Neuronal stem cell (in vitro differentiated cells): ENCODE data around the gene HPGD.

Source experiments
- DNase-seq: peaks from one replicate; pipeline ENCODE4 v3.0.0-alpha.2; 2013; ENCODE audit warnings: low spot score
- H2AFZ ChIP-seq: one replicate; pipeline ENCODE4 v1.6.1; 2013; ENCODE audit warnings: mild to moderate bottlenecking, low read length, inconsistent platforms
- H2AK5ac ChIP-seq: 2 replicates; pipeline ENCODE4 v1.6.1; 2013; ENCODE audit warnings: low read depth, mild to moderate bottlenecking, inconsistent platforms, low read length, moderate library complexity, mixed read lengths
- H2BK120ac ChIP-seq: 2 replicates; pipeline ENCODE4 v1.6.1; 2013; ENCODE audit warnings: low read depth, mild to moderate bottlenecking, inconsistent platforms, low read length, moderate library complexity, mixed read lengths
- H2BK12ac ChIP-seq: one replicate; pipeline ENCODE4 v1.6.1; 2013; ENCODE audit warnings: low read length, inconsistent platforms
- H2BK15ac ChIP-seq: 2 replicates; pipeline ENCODE4 v1.6.1; 2013; ENCODE audit warnings: mild to moderate bottlenecking, low read length, inconsistent platforms, mixed read lengths
- H2BK5ac ChIP-seq: one replicate; pipeline ENCODE4 v1.6.1; 2013; ENCODE audit warnings: inconsistent platforms, mild to moderate bottlenecking, low read length, moderate library complexity
- H3K14ac ChIP-seq: one replicate; pipeline ENCODE4 v1.6.1; 2013; ENCODE audit warnings: low read length, inconsistent platforms
- H3K18ac ChIP-seq: 2 replicates; pipeline ENCODE4 v1.6.1; 2013; ENCODE audit warnings: low read length, inconsistent platforms
- H3K23ac ChIP-seq: 2 replicates; pipeline ENCODE4 v1.6.1; 2013; ENCODE audit warnings: low read depth, mild to moderate bottlenecking, mixed read lengths, low read length, inconsistent platforms; ENCODE audit not compliant: poor library complexity
- H3K27ac ChIP-seq: replicated peaks from 3 replicates; pipeline ENCODE4 v1.5.1; 2013; ENCODE audit warnings: low read length, inconsistent platforms
- H3K27me3 ChIP-seq, 3 experiments: 2 replicates each; pipeline ENCODE4 v1.6.1; 2013; ENCODE audit warnings: low read length in 3 of 3, mild to moderate bottlenecking in 2 of 3, inconsistent platforms in 1 of 3, low read depth in 1 of 3, mixed read lengths in 1 of 3, moderate library complexity in 1 of 3; ENCODE audit not compliant: control insufficient read depth in 3 of 3, insufficient read depth in 3 of 3
- H3K36me3 ChIP-seq, 2 donors: replicated peaks in 1 of 2; 2 replicates each; pipeline ENCODE4 v1.6.1; 2013; ENCODE audit warnings: low read length in 2 of 2; ENCODE audit not compliant: control insufficient read depth in 2 of 2, insufficient read depth in 2 of 2
- H3K4ac ChIP-seq: 2 replicates; pipeline ENCODE4 v1.6.1; 2013; ENCODE audit warnings: inconsistent platforms, mild to moderate bottlenecking, low read length, moderate library complexity
- H3K4me1 ChIP-seq, 2 donors: 1 replicate in 1 of 2; 2 replicates in 1 of 2; pipeline ENCODE4 v1.6.1; 2013; ENCODE audit warnings: low read length in 2 of 2, low read depth in 1 of 2; ENCODE audit not compliant: control insufficient read depth in 2 of 2, insufficient read depth in 1 of 2
- H3K4me2 ChIP-seq: one replicate; pipeline ENCODE4 v1.6.1; 2013; ENCODE audit warnings: mild to moderate bottlenecking, low read length, inconsistent platforms; ENCODE audit not compliant: insufficient read depth, poor library complexity, severe bottlenecking
- H3K4me3 ChIP-seq, 2 donors: 2 replicates each; pipeline ENCODE4 v1.5.1; 2013; ENCODE audit warnings: low read length in 2 of 2, mild to moderate bottlenecking in 2 of 2, inconsistent platforms in 1 of 2, moderate library complexity in 1 of 2
- H3K79me1 ChIP-seq: one replicate; pipeline ENCODE4 v1.6.1; 2013; ENCODE audit warnings: low read depth, mild to moderate bottlenecking, inconsistent platforms, low read length, moderate library complexity
- H3K9ac ChIP-seq: one replicate; pipeline ENCODE4 v1.6.1; 2013; ENCODE audit warnings: mild to moderate bottlenecking, low read depth, low read length, inconsistent platforms; ENCODE audit not compliant: poor library complexity
- H3K9me3 ChIP-seq, 2 donors: replicated peaks in 1 of 2; 2 replicates each; pipeline versions ENCODE3 to v1.6.1; 2013; ENCODE audit warnings: low read length in 2 of 2, mild to moderate bottlenecking in 2 of 2, inconsistent platforms in 1 of 2, low read depth in 1 of 2, mixed read lengths in 1 of 2, moderate library complexity in 1 of 2; ENCODE audit not compliant: control insufficient read depth in 2 of 2, insufficient read depth in 1 of 2
- H4K8ac ChIP-seq: one replicate; pipeline ENCODE4 v1.6.1; 2013; ENCODE audit warnings: low read depth, mild to moderate bottlenecking, inconsistent platforms, low read length, moderate library complexity
- H4K91ac ChIP-seq: one replicate; pipeline ENCODE4 v1.6.1; 2013; ENCODE audit warnings: low read length, low read depth, mild to moderate bottlenecking, inconsistent platforms; ENCODE audit not compliant: poor library complexity
- whole genome bisulfite sequencing, 2 donors: extraction: QIAGEN DNeasy Blood & Tissue Kit; methylation state at CpG; one replicate each; pipeline ENCODE4 v1.1.7; 2013; ENCODE audit warnings: missing lambda C conversion rate in 2 of 2, mixed read lengths in 1 of 2; ENCODE audit not compliant: insufficient read length in 2 of 2, insufficient replicate concordance in 1 of 2; ENCODE audit errors: extremely low coverage in 2 of 2; 5-methylcytosine and 5-hydroxymethylcytosine counted together

HPGD gene

GRCh38 chr4:174516794-174517193 is 5.5 kb downstream of the HPGD start:
- Histone ChIP-seq H3K4me3 (no peak overlapping the region), H4K91ac (no peak overlapping the region), H2AK5ac (no peak overlapping the region), H2AFZ (no peak overlapping the region), H3K4ac (no peak overlapping the region), H3K27me3 (peaks cover 0 to 18% (median 5%) of the 10 kb centered on the region in 3 experiments), H2BK15ac (no peak overlapping the region), H2BK120ac (no peak overlapping the region), H3K79me1 (no peaks in the 10 kb centered on the region), H3K9ac (no peak overlapping the region), H3K23ac (no peak overlapping the region), H3K14ac (no peak overlapping the region), H2BK5ac (no peak overlapping the region), H3K9me3 (no peaks in the 10 kb centered on the region), H3K4me1 (peaks cover 0 to 1% of the 10 kb centered on the region in 2 donors), H3K4me2 (no peak overlapping the region), H3K27ac (no peak overlapping the region), H2BK12ac (no peak overlapping the region), H3K18ac (no peak overlapping the region), H3K36me3 (no peaks in the 10 kb centered on the region), H4K8ac (no peak overlapping the region)
- no CpG with 5 or more reads among the region's 1 CpG for WGBS, 2 donors
- DNase-seq = no peak

- Histone ChIP-seq H2AK5ac (no peak overlapping the region), H3K4me3 (no peak overlapping the region), H3K23ac (no peak overlapping the region), H3K4me2 (no peak overlapping the region), H3K36me3 (no peaks in the 10 kb centered on the region), H2BK15ac (no peak overlapping the region), H3K27me3 (peaks cover 0 to 14% (median under 1%) of the 10 kb centered on the region in 3 experiments), H3K14ac (no peak overlapping the region), H3K4ac (no peak overlapping the region), H3K4me1 (no peaks in the 10 kb centered on the region), H2AFZ (no peak overlapping the region), H4K8ac (no peak overlapping the region), H4K91ac (no peak overlapping the region), H3K79me1 (no peaks in the 10 kb centered on the region), H3K27ac (no peak overlapping the region), H2BK120ac (no peak overlapping the region), H2BK12ac (no peak overlapping the region), H3K18ac (no peak overlapping the region), H2BK5ac (no peak overlapping the region), H3K9ac (no peak overlapping the region), H3K9me3 (no peaks in the 10 kb centered on the region)
- DNase-seq = no peak
- no CpG with 5 or more reads among the region's 1 CpG for WGBS, 2 donors
Measured at GRCh38 chr4:174516345-174516744, 5.9 kb downstream of the HPGD start.

GRCh38 chr4:174512745-174513144 is 9.5 kb downstream of the HPGD start:
- Histone ChIP-seq H3K9me3 (no peaks in the 10 kb centered on the region), H3K4me3 (no peak overlapping the region), H2BK12ac (no peak overlapping the region), H3K4ac (no peak overlapping the region), H3K14ac (no peak overlapping the region), H3K27me3 (no peaks in the 10 kb centered on the region), H3K23ac (no peak overlapping the region), H2BK15ac (no peak overlapping the region), H3K18ac (no peak overlapping the region), H3K9ac (no peak overlapping the region), H3K36me3 (no peaks in the 10 kb centered on the region), H3K79me1 (no peaks in the 10 kb centered on the region), H2BK5ac (no peak overlapping the region), H3K4me2 (no peak overlapping the region), H2BK120ac (no peak overlapping the region), H3K4me1 (no peaks in the 10 kb centered on the region), H4K8ac (no peak overlapping the region), H4K91ac (no peak overlapping the region), H3K27ac (no peak overlapping the region), H2AK5ac (no peak overlapping the region), H2AFZ (no peak overlapping the region)
- WGBS, 2 donors = no CpG with 5 or more reads among the region's 3 CpGs
- no peak for DNase-seq

GRCh38 chr4:174505892-174506291 is 16.4 kb downstream of the HPGD start:
- Histone ChIP-seq H4K8ac (no peak overlapping the region), H3K4me3 (no peak overlapping the region), H3K36me3 (no peaks in the 10 kb centered on the region), H2AK5ac (no peak overlapping the region), H3K79me1 (no peaks in the 10 kb centered on the region), H3K18ac (no peak overlapping the region), H3K23ac (no peak overlapping the region), H2BK15ac (no peak overlapping the region), H4K91ac (no peak overlapping the region), H2BK12ac (no peak overlapping the region), H2AFZ (no peak overlapping the region), H2BK120ac (no peak overlapping the region), H3K9me3 (no peaks in the 10 kb centered on the region), H3K14ac (no peak overlapping the region), H3K27ac (no peak overlapping the region), H3K4me1 (no peaks in the 10 kb centered on the region), H3K27me3 (no peaks in the 10 kb centered on the region), H3K9ac (no peak overlapping the region), H3K4ac (no peak overlapping the region), H2BK5ac (no peak overlapping the region), H3K4me2 (no peak overlapping the region)
- WGBS, 2 donors = no CpG with 5 or more reads among the region's 4 CpGs
- DNase-seq = no peak
